Endothelial cell of umbilical vein (primary cell): ENCODE results near the gene COX10. TPM values are rescaled to one million over a fixed set of nuclear protein-coding genes. Genes with fewer than 3 reads are reported as not detected.

ENCODE experiments used
- BruUV-seq: library from RNA; stranded (reverse); fragments of 400-500 nt; replicated peaks from 2 replicates; lab custom pipeline; 2021; lab: Mats Ljungman, UMichigan
- CTCF ChIA-PET: fragments of 300-600, 350-600 bp; sonication (Branson Sonifier 250); formaldehyde crosslinking; loops from one replicate; lab custom pipeline; 2021; ENCODE audit warnings: antibody characterized with exemption, inconsistent platforms; lab: Charles Lee
- POLR2A ChIA-PET: fragments of 300-600, 350-600 bp; sonication (Branson Sonifier 250); formaldehyde crosslinking; loops from one replicate; lab custom pipeline; 2021; ENCODE audit warnings: antibody characterized with exemption, inconsistent platforms; lab: Charles Lee
- DNase-seq: peaks from one replicate; pipeline ENCODE4 v3.0.0-alpha.2; 2011; ENCODE audit warnings: low read depth, low spot score
- FAIRE-seq: peaks from 2 replicates; lab custom pipeline; 2011; peaks lifted over from hg19 to GRCh38; lab: Jason Lieb, UNC
- H2AFZ ChIP-seq: 2 replicates; pipeline ENCODE4 v1.6.0; 2012; ENCODE audit warnings: low read depth, low read length, control low read depth, inconsistent platforms
- H3K27ac ChIP-seq: 2 replicates; pipeline ENCODE4 v1.5.1; 2011; ENCODE audit warnings: low read depth, mild to moderate bottlenecking, control low read depth, low read length, moderate library complexity; ENCODE audit not compliant: insufficient read depth
- H3K27me3 ChIP-seq, 2 experiments: 2 replicates each; pipeline versions ENCODE4 v1.6.0 to v1.6.1; 2011; ENCODE audit warnings: low read length in 2 of 2, mixed read lengths in 1 of 2; ENCODE audit not compliant: control insufficient read depth in 2 of 2, insufficient read depth in 2 of 2
- H3K36me3 ChIP-seq, 2 experiments: 2 replicates in 1 of 2; 3 replicates in 1 of 2; pipeline ENCODE4 v1.5.1; 2011; ENCODE audit warnings: low read length in 2 of 2, mild to moderate bottlenecking in 1 of 2, moderate library complexity in 1 of 2; ENCODE audit not compliant: control insufficient read depth in 2 of 2, insufficient read depth in 2 of 2; ENCODE audit errors: extremely low read depth in 1 of 2
- H3K4me1 ChIP-seq: 3 replicates; pipeline ENCODE4 v1.5.1; 2011; ENCODE audit warnings: mild to moderate bottlenecking, low read length; ENCODE audit not compliant: control insufficient read depth, insufficient read depth; ENCODE audit errors: extremely low read depth
- H3K4me2 ChIP-seq: 2 replicates; pipeline ENCODE4 v1.6.1; 2011; ENCODE audit warnings: low read length, control low read depth, mixed read lengths; ENCODE audit not compliant: insufficient read depth
- H3K4me3 ChIP-seq, 3 experiments: fragments of 200-600 bp in 1 of 3; sonication (generic), shearing (Covaris generic) in 1 of 3; replicated peaks in 1 of 3; 2 replicates each; pipeline ENCODE4 v1.5.1; 2011 to 2016; ENCODE audit warnings: control low read depth in 3 of 3, low read length in 3 of 3, mild to moderate bottlenecking in 2 of 3, inconsistent platforms in 1 of 3, low read depth in 1 of 3, moderate library complexity in 1 of 3; ENCODE audit not compliant: insufficient read depth in 1 of 3
- H3K79me2 ChIP-seq: 2 replicates; pipeline ENCODE4 v1.6.0; 2012; ENCODE audit warnings: low read length, inconsistent platforms; ENCODE audit not compliant: control insufficient read depth, insufficient read depth
- H3K9ac ChIP-seq: replicated peaks from 2 replicates; pipeline ENCODE3; 2011; ENCODE audit warnings: low read length, control low read depth; ENCODE audit not compliant: insufficient read depth; ENCODE audit errors: extremely low read depth
- H3K9me1 ChIP-seq: replicated peaks from 3 replicates; pipeline ENCODE4 v1.6.0; 2011; ENCODE audit warnings: mild to moderate bottlenecking, low read length; ENCODE audit not compliant: control insufficient read depth, insufficient read depth; ENCODE audit errors: extremely low read depth
- H3K9me3 ChIP-seq: replicated peaks from 2 replicates; pipeline ENCODE4 v1.5.1; 2012; ENCODE audit warnings: low read length, inconsistent platforms; ENCODE audit not compliant: control insufficient read depth, insufficient read depth
- H4K20me1 ChIP-seq: replicated peaks from 2 replicates; pipeline ENCODE3; 2011; ENCODE audit warnings: mild to moderate bottlenecking, low read length; ENCODE audit not compliant: control insufficient read depth, insufficient read depth; ENCODE audit errors: extremely low read depth
- EZH2 ChIP-seq: IDR thresholded peaks from 2 replicates; pipeline ENCODE4 v1.6.1; 2012; ENCODE audit warnings: borderline replicate concordance, low read depth, mild to moderate bottlenecking, moderate library complexity, low read length, inconsistent platforms; ENCODE audit not compliant: severe bottlenecking
- FOS ChIP-seq: IDR thresholded peaks from 2 replicates; pipeline ENCODE4 v1.6.1; 2011; ENCODE audit warnings: mild to moderate bottlenecking, low read length, moderate library complexity, borderline replicate concordance; ENCODE audit not compliant: insufficient read depth
- GATA2 ChIP-seq: IDR thresholded peaks from 2 replicates; pipeline ENCODE4 v1.7.0; 2011; ENCODE audit warnings: low read depth, mild to moderate bottlenecking, moderate library complexity, mixed read lengths, low read length; ENCODE audit not compliant: insufficient read length, insufficient read depth
- JUN ChIP-seq: IDR thresholded peaks from 2 replicates; pipeline ENCODE4 v1.6.1; 2011; ENCODE audit warnings: borderline replicate concordance, low read depth; ENCODE audit not compliant: insufficient read length, insufficient read depth
- MYC ChIP-seq: IDR thresholded peaks from one replicate; pipeline ENCODE4 v1.6.1; 2011; ENCODE audit warnings: mild to moderate bottlenecking, low read depth, low read length
- POLR2A ChIP-seq: IDR thresholded peaks from 2 replicates; pipeline ENCODE4 v1.6.1; 2012; ENCODE audit warnings: low read depth, mild to moderate bottlenecking, control low read depth, low read length
- POLR2AphosphoS5 ChIP-seq: IDR thresholded peaks from 2 replicates; pipeline ENCODE4 v1.6.1; 2012; ENCODE audit warnings: low read depth, mild to moderate bottlenecking, control low read depth, low read length, moderate library complexity; ENCODE audit not compliant: insufficient read depth
- dilution Hi-C: fragments of 300-500 bp; cut with MboI; formaldehyde crosslinking; loops from one replicate; pipeline ENCODE4 v1.15.0; 2019; ENCODE audit warnings: low sequenced_read_pairs; ENCODE audit not compliant: extremely low pct_ligation_motif_present
- intact Hi-C: fragments of 100-400 bp; cut with micrococcal nuclease; formaldehyde crosslinking; loops from one replicate; pipeline ENCODE4 v1.10.0; 2022
- polyA plus RNA-seq, 4 experiments: library from polyadenylated mRNA; depleted of rRNA in 3 of 4; stranded (reverse) in 3 of 4; unstranded in 1 of 4; fragments of >200 nt; gene quantifications; 2 replicates each; pipeline versions ENCODE4 v1.2.1 to v1.2.3, GENCODE V29; 2011 to 2012; ENCODE audit warnings: missing spikeins in 1 of 4
- total RNA-seq: library from RNA; stranded (reverse); gene quantifications from 2 replicates; pipeline ENCODE4 v1.2.3, GENCODE V29; 2021
- TF ChIP-seq, protein P1 (sequence below), 2 donors: IDR thresholded peaks; 1 replicate in 1 of 2; 2 replicates in 1 of 2; pipeline ENCODE4 v1.5.1; 2011; ENCODE audit warnings: low read length in 2 of 2, mild to moderate bottlenecking in 2 of 2, moderate library complexity in 2 of 2, control low read depth in 1 of 2, inconsistent platforms in 1 of 2, low read depth in 1 of 2; ENCODE audit not compliant: insufficient read depth in 1 of 2; ENCODE audit errors: extremely low read depth in 1 of 2
- TF ChIP-seq, protein P2 (sequence below): IDR thresholded peaks from 2 replicates; pipeline ENCODE4 v1.6.1; 2011; ENCODE audit not compliant: insufficient read depth, insufficient read length

Gene COX10
- total and polyA plus RNA-seq, 2 donors (not counting 3 experiments of a cell fraction or from before 2014, with no cell fraction given): 9.8 to 12.1 TPM

DNA sequence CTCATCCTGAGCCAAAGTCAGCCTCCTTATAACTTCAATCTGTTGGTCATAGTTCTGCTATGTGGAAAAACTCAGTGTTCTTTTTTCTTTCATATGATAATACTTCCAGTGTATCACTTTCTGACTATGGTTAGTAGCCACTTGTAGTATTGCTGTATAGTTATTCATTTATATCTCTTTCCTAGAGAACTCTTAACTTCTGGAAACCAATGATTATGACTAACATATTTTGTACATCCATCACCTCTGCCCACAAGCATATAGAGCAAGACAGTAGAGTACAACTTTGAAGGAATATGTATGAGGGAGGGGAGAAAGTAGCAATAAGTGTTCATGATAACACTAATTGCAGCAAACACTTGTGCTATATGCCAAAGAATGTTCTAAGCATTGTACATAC is 38.6 kb downstream of the COX10 start:
- CTCF ChIA-PET: no interaction called here
- Histone ChIP-seq H3K27me3 (no peaks in the 10 kb centered on the region), H3K36me3 (no peaks in the 10 kb centered on the region), H3K4me1 (peaks cover 13% of the 10 kb centered on the region), H3K9me3 (no peaks in the 10 kb centered on the region), H3K4me3 (no peak overlapping the region), H3K4me2 (no peak overlapping the region), H3K27ac (no peak overlapping the region), H4K20me1 (no peaks in the 10 kb centered on the region), H3K9ac (no peak overlapping the region), H3K79me2 (no peaks in the 10 kb centered on the region), H3K9me1 (no peaks in the 10 kb centered on the region), H2AFZ (no peak overlapping the region)
- no peak for DNase-seq
- POLR2A ChIA-PET: no interaction called here
- FAIRE-seq: no peak
- dilution Hi-C loops (no loop called here), intact Hi-C loops (no loop called here)
- no TSS peak for BruUV-seq
- TF ChIP-seq EZH2 (no peak), POLR2AphosphoS5 (no peak), JUN (no peak), MYC (no peak), POLR2A (no peak), GATA2 (no peak), FOS (no peak)
- TF ChIP-seq, protein P1, sequence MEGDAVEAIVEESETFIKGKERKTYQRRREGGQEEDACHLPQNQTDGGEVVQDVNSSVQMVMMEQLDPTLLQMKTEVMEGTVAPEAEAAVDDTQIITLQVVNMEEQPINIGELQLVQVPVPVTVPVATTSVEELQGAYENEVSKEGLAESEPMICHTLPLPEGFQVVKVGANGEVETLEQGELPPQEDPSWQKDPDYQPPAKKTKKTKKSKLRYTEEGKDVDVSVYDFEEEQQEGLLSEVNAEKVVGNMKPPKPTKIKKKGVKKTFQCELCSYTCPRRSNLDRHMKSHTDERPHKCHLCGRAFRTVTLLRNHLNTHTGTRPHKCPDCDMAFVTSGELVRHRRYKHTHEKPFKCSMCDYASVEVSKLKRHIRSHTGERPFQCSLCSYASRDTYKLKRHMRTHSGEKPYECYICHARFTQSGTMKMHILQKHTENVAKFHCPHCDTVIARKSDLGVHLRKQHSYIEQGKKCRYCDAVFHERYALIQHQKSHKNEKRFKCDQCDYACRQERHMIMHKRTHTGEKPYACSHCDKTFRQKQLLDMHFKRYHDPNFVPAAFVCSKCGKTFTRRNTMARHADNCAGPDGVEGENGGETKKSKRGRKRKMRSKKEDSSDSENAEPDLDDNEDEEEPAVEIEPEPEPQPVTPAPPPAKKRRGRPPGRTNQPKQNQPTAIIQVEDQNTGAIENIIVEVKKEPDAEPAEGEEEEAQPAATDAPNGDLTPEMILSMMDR (IDR thresholded peaks at IDR 0.05; ENCODE audit: extremely low read depth in 1 of 2, insufficient read depth in 1 of 2, low read depth in 1 of 2, low read length in 2 of 2): no peak
- TF ChIP-seq, protein P2, sequence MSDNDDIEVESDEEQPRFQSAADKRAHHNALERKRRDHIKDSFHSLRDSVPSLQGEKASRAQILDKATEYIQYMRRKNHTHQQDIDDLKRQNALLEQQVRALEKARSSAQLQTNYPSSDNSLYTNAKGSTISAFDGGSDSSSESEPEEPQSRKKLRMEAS: no peak
